ENCODE results near the gene ACSM3.
A peak's percentile ranks its signal among the peaks of the same experiment; 100 is the strongest.
"Not testable (repeated sequence)": the region's sequence is repeated elsewhere in the genome, so short reads cannot be mapped to it uniquely, and the experiment has no call there.

Gene ACSM3

GRCh38 chr16:20784204-20784603, 20.4 kb downstream of the ACSM3 start:
- H3K36me3 ChIP-seq (ENCODE audit: control insufficient read depth, insufficient read depth, low read length, severe bottlenecking) = no peaks in the 10 kb centered on the region
- no peak overlapping the region for H3K9ac ChIP-seq (ENCODE audit: low read length)
- no peak for DNase-seq (ENCODE audit: low read depth)
- H3K9me3 ChIP-seq (ENCODE audit: control insufficient read depth, low read length) = no peaks in the 10 kb centered on the region
- no peaks in the 10 kb centered on the region for H3K4me1 ChIP-seq (ENCODE audit: control insufficient read depth, insufficient read depth, low read length)
- no peak overlapping the region for H3K4me3 ChIP-seq (ENCODE audit: low read length)
- peaks cover 5% of the 10 kb centered on the region for H3K27me3 ChIP-seq (replicated peaks; ENCODE audit: control insufficient read depth, insufficient read depth, low read length)

- no peaks in the 10 kb centered on the region for H3K36me3 ChIP-seq (ENCODE audit: control insufficient read depth, insufficient read depth, low read length, severe bottlenecking)
- H3K9me3 ChIP-seq (ENCODE audit: control insufficient read depth, low read length) = no peaks in the 10 kb centered on the region
- H3K9ac ChIP-seq (ENCODE audit: low read length) = no peak overlapping the region
- no peaks in the 10 kb centered on the region for H3K4me1 ChIP-seq (ENCODE audit: control insufficient read depth, insufficient read depth, low read length)
- no peak for DNase-seq (ENCODE audit: low read depth)
- H3K4me3 ChIP-seq (ENCODE audit: low read length) = no peak overlapping the region
- H3K27me3 ChIP-seq (replicated peaks; ENCODE audit: control insufficient read depth, insufficient read depth, low read length) = no peaks in the 10 kb centered on the region
Observed at GRCh38 chr16:20789130-20789529, 25.3 kb downstream of the ACSM3 start.

GRCh38 chr16:20791923-20792612, 28.3 kb downstream of the ACSM3 start:
- Histone ChIP-seq H3K36me3 (ENCODE audit: control insufficient read depth, insufficient read depth, low read length, severe bottlenecking) (peaks cover under 1% of the 10 kb centered on the region), H3K9ac (ENCODE audit: low read length) (no peak overlapping the region), H3K4me1 (ENCODE audit: control insufficient read depth, insufficient read depth, low read length) (no peaks in the 10 kb centered on the region), H3K4me3 (ENCODE audit: low read length) (no peak overlapping the region), H3K27me3 (replicated peaks; ENCODE audit: control insufficient read depth, insufficient read depth, low read length) (no peaks in the 10 kb centered on the region), H3K9me3 (ENCODE audit: control insufficient read depth, low read length) (no peaks in the 10 kb centered on the region)
- peak; percentile 3 for DNase-seq (ENCODE audit: low read depth)

GRCh38 chr16:20798364-20798763, 34.5 kb downstream of the ACSM3 start:
- Histone ChIP-seq H3K9ac (ENCODE audit: low read length) (no peak overlapping the region), H3K9me3 (ENCODE audit: control insufficient read depth, low read length) (no peaks in the 10 kb centered on the region), H3K4me3 (ENCODE audit: low read length) (no peak overlapping the region), H3K27me3 (replicated peaks; ENCODE audit: control insufficient read depth, insufficient read depth, low read length) (no peaks in the 10 kb centered on the region), H3K36me3 (ENCODE audit: control insufficient read depth, insufficient read depth, low read length, severe bottlenecking) (peaks cover 30% of the 10 kb centered on the region), H3K4me1 (ENCODE audit: control insufficient read depth, insufficient read depth, low read length) (no peaks in the 10 kb centered on the region)
- no peak for DNase-seq (ENCODE audit: low read depth)

- Histone ChIP-seq H3K9me3 (ENCODE audit: control insufficient read depth, low read length) (no peaks in the 10 kb centered on the region), H3K9ac (ENCODE audit: low read length) (peak overlapping the region; percentile 37), H3K4me1 (ENCODE audit: control insufficient read depth, insufficient read depth, low read length) (no peaks in the 10 kb centered on the region), H3K27me3 (replicated peaks; ENCODE audit: control insufficient read depth, insufficient read depth, low read length) (no peaks in the 10 kb centered on the region), H3K36me3 (ENCODE audit: control insufficient read depth, insufficient read depth, low read length, severe bottlenecking) (peaks cover 30% of the 10 kb centered on the region), H3K4me3 (ENCODE audit: low read length) (no peak overlapping the region)
- peak; percentile 81 for DNase-seq (ENCODE audit: low read depth)
Observed at GRCh38 chr16:20799599-20799998, 35.8 kb downstream of the ACSM3 start.

GRCh38 chr16:20801278-20801677, 37.5 kb downstream of the ACSM3 start:
- Histone ChIP-seq H3K9me3 (ENCODE audit: control insufficient read depth, low read length) (no peaks in the 10 kb centered on the region), H3K9ac (ENCODE audit: low read length) (no peak overlapping the region), H3K4me3 (ENCODE audit: low read length) (no peak overlapping the region), H3K27me3 (replicated peaks; ENCODE audit: control insufficient read depth, insufficient read depth, low read length) (no peaks in the 10 kb centered on the region), H3K4me1 (ENCODE audit: control insufficient read depth, insufficient read depth, low read length) (no peaks in the 10 kb centered on the region), H3K36me3 (ENCODE audit: control insufficient read depth, insufficient read depth, low read length, severe bottlenecking) (peaks cover 30% of the 10 kb centered on the region)
- no peak for DNase-seq (ENCODE audit: low read depth)

- H3K4me1 ChIP-seq (ENCODE audit: control insufficient read depth, insufficient read depth, low read length) = peaks cover 3% of the 10 kb centered on the region
- no peaks in the 10 kb centered on the region for H3K9me3 ChIP-seq (ENCODE audit: control insufficient read depth, low read length)
- no peak overlapping the region for H3K4me3 ChIP-seq (ENCODE audit: low read length)
- H3K36me3 ChIP-seq (ENCODE audit: control insufficient read depth, insufficient read depth, low read length, severe bottlenecking) = peaks cover 19% of the 10 kb centered on the region
- DNase-seq (ENCODE audit: low read depth) = peak; percentile 27
- no peak overlapping the region for H3K9ac ChIP-seq (ENCODE audit: low read length)
- H3K27me3 ChIP-seq (replicated peaks; ENCODE audit: control insufficient read depth, insufficient read depth, low read length) = no peaks in the 10 kb centered on the region
Observed at GRCh38 chr16:20803192-20803560, 39.4 kb downstream of the ACSM3 start.

- Histone ChIP-seq H3K9me3 (ENCODE audit: control insufficient read depth, low read length) (no peaks in the 10 kb centered on the region), H3K36me3 (ENCODE audit: control insufficient read depth, insufficient read depth, low read length, severe bottlenecking) (peaks cover 14% of the 10 kb centered on the region), H3K9ac (ENCODE audit: low read length) (no peak overlapping the region), H3K4me3 (ENCODE audit: low read length) (no peak overlapping the region), H3K4me1 (ENCODE audit: control insufficient read depth, insufficient read depth, low read length) (peaks cover 3% of the 10 kb centered on the region), H3K27me3 (replicated peaks; ENCODE audit: control insufficient read depth, insufficient read depth, low read length) (no peaks in the 10 kb centered on the region)
- DNase-seq (ENCODE audit: low read depth) = no peak
Observed at GRCh38 chr16:20803561-20804214, 39.9 kb downstream of the ACSM3 start.

GRCh38 chr16:20805684-20806167, 41.9 kb downstream of the ACSM3 start:
- H3K27me3 ChIP-seq (replicated peaks; ENCODE audit: control insufficient read depth, insufficient read depth, low read length); H3K9me3 ChIP-seq (ENCODE audit: control insufficient read depth, low read length); DNase-seq (ENCODE audit: low read depth); H3K36me3 ChIP-seq (ENCODE audit: control insufficient read depth, insufficient read depth, low read length, severe bottlenecking); H3K4me1 ChIP-seq (ENCODE audit: control insufficient read depth, insufficient read depth, low read length): not testable (repeated sequence)
- Histone ChIP-seq H3K4me3 (ENCODE audit: low read length) (peak overlapping the region; percentile 97), H3K9ac (ENCODE audit: low read length) (peak overlapping the region; percentile 92)

GRCh38 chr16:20806168-20807050, 42.6 kb downstream of the ACSM3 start, which contains the start of the genes ERI2 and REXO5:
Gene ERI2, minus strand, starts transcription at chr16:20806472. Its CDS starts 42 bp downstream, at chr16:20806430.
Gene REXO5, plus strand, starts transcription at chr16:20806527. Its CDS starts 427 bp downstream, at chr16:20806954.
- Histone ChIP-seq H3K4me3 (ENCODE audit: low read length) (peak within 1 kb of the TSS; percentile 97), H3K9ac (ENCODE audit: low read length) (peak within 1 kb of the TSS; percentile 92), H3K4me1 (ENCODE audit: control insufficient read depth, insufficient read depth, low read length) (peaks cover 3% of the 10 kb centered on the region), H3K27me3 (replicated peaks; ENCODE audit: control insufficient read depth, insufficient read depth, low read length) (no peaks in the 10 kb centered on the region), H3K9me3 (ENCODE audit: control insufficient read depth, low read length) (no peaks in the 10 kb centered on the region), H3K36me3 (ENCODE audit: control insufficient read depth, insufficient read depth, low read length, severe bottlenecking) (peaks cover under 1% of the 10 kb centered on the region)
- peak; percentile 97 for DNase-seq (ENCODE audit: low read depth)

- Histone ChIP-seq H3K4me3 (ENCODE audit: low read length) (no peak overlapping the region), H3K9me3 (ENCODE audit: control insufficient read depth, low read length) (no peaks in the 10 kb centered on the region), H3K27me3 (replicated peaks; ENCODE audit: control insufficient read depth, insufficient read depth, low read length) (no peaks in the 10 kb centered on the region), H3K36me3 (ENCODE audit: control insufficient read depth, insufficient read depth, low read length, severe bottlenecking) (no peaks in the 10 kb centered on the region), H3K9ac (ENCODE audit: low read length) (peak overlapping the region; percentile 92), H3K4me1 (ENCODE audit: control insufficient read depth, insufficient read depth, low read length) (peaks cover 3% of the 10 kb centered on the region)
- no peak for DNase-seq (ENCODE audit: low read depth)
Observed at GRCh38 chr16:20807862-20808261, 44.0 kb downstream of the ACSM3 start.
